ENCODE data around the gene PLA2G7. TPM values are rescaled to one million over a fixed set of nuclear protein-coding genes. Genes with fewer than 3 reads are reported as not detected.

Gene PLA2G7
- total RNA-seq, 1 donor from 2014 or later = 0.21 TPM

- no peak overlapping the region for H3K27ac Mint-ChIP-seq (ENCODE audit: unreplicated experiment)
- H3K9me3 Mint-ChIP-seq (ENCODE audit: unreplicated experiment) = no peaks in the 10 kb centered on the region
- TF ChIP-seq CTCF (IDR thresholded peaks at IDR 0.05; ENCODE audit: unreplicated experiment) = no peak
- H3K4me3 Mint-ChIP-seq (ENCODE audit: unreplicated experiment) = no peak overlapping the region
- H3K4me1 Mint-ChIP-seq (ENCODE audit: unreplicated experiment) = no peaks in the 10 kb centered on the region
- no peak for DNase-seq (ENCODE audit: low spot score)
- peaks cover 4% of the 10 kb centered on the region for H3K27me3 Mint-ChIP-seq (ENCODE audit: unreplicated experiment)
- H3K36me3 Mint-ChIP-seq (ENCODE audit: low read depth, unreplicated experiment) = no peaks in the 10 kb centered on the region
Observed at GRCh38 chr6:46690141-46690755, 44.9 kb downstream of the PLA2G7 start.

- Mint-ChIP-seq H3K4me3 (ENCODE audit: unreplicated experiment) (no peak overlapping the region), H3K36me3 (ENCODE audit: low read depth, unreplicated experiment) (no peaks in the 10 kb centered on the region), H3K27me3 (ENCODE audit: unreplicated experiment) (peaks cover 4% of the 10 kb centered on the region), H3K9me3 (ENCODE audit: unreplicated experiment) (no peaks in the 10 kb centered on the region), H3K4me1 (ENCODE audit: unreplicated experiment) (no peaks in the 10 kb centered on the region), H3K27ac (ENCODE audit: unreplicated experiment) (no peak overlapping the region)
- no peak for TF ChIP-seq CTCF (IDR thresholded peaks at IDR 0.05; ENCODE audit: unreplicated experiment)
- DNase-seq (ENCODE audit: low spot score) = no peak
Observed at GRCh38 chr6:46689657-46690056, 45.5 kb downstream of the PLA2G7 start.

GRCh38 chr6:46688966-46689335 lies 46.2 kb downstream of the PLA2G7 start:
- H3K27me3 Mint-ChIP-seq (ENCODE audit: unreplicated experiment) = peaks cover 4% of the 10 kb centered on the region
- H3K27ac Mint-ChIP-seq (ENCODE audit: unreplicated experiment) = no peak overlapping the region
- no peak for DNase-seq (ENCODE audit: low spot score)
- H3K4me1 Mint-ChIP-seq (ENCODE audit: unreplicated experiment) = no peaks in the 10 kb centered on the region
- no peak for TF ChIP-seq CTCF (IDR thresholded peaks at IDR 0.05; ENCODE audit: unreplicated experiment)
- no peak overlapping the region for H3K4me3 Mint-ChIP-seq (ENCODE audit: unreplicated experiment)
- H3K9me3 Mint-ChIP-seq (ENCODE audit: unreplicated experiment) = no peaks in the 10 kb centered on the region
- no peaks in the 10 kb centered on the region for H3K36me3 Mint-ChIP-seq (ENCODE audit: low read depth, unreplicated experiment)

- no peak for DNase-seq (ENCODE audit: low spot score)
- H3K27me3 Mint-ChIP-seq (ENCODE audit: unreplicated experiment) = peaks cover 4% of the 10 kb centered on the region
- H3K4me1 Mint-ChIP-seq (ENCODE audit: unreplicated experiment) = no peaks in the 10 kb centered on the region
- H3K27ac Mint-ChIP-seq (ENCODE audit: unreplicated experiment) = no peak overlapping the region
- H3K4me3 Mint-ChIP-seq (ENCODE audit: unreplicated experiment) = no peak overlapping the region
- TF ChIP-seq CTCF (IDR thresholded peaks at IDR 0.05; ENCODE audit: unreplicated experiment) = no peak
- no peaks in the 10 kb centered on the region for H3K36me3 Mint-ChIP-seq (ENCODE audit: low read depth, unreplicated experiment)
- H3K9me3 Mint-ChIP-seq (ENCODE audit: unreplicated experiment) = no peaks in the 10 kb centered on the region
Observed at GRCh38 chr6:46688117-46688965, 46.8 kb downstream of the PLA2G7 start.

GRCh38 chr6:46687619-46688097 lies 47.5 kb downstream of the PLA2G7 start, which contains the start of gene TDRD6:
TSS of gene TDRD6 (plus strand) at chr6:46687885. CDS start at chr6:46688129, 244 bp downstream.
- Mint-ChIP-seq H3K9me3 (ENCODE audit: unreplicated experiment) (no peaks in the 10 kb centered on the region), H3K36me3 (ENCODE audit: low read depth, unreplicated experiment) (no peaks in the 10 kb centered on the region), H3K27ac (ENCODE audit: unreplicated experiment) (no peak within 1 kb of the TSS), H3K4me3 (ENCODE audit: unreplicated experiment) (no peak within 1 kb of the TSS), H3K4me1 (ENCODE audit: unreplicated experiment) (no peaks in the 10 kb centered on the region), H3K27me3 (ENCODE audit: unreplicated experiment) (peaks cover 4% of the 10 kb centered on the region)
- DNase-seq (ENCODE audit: low spot score) = no peak
- TF ChIP-seq CTCF (IDR thresholded peaks at IDR 0.05; ENCODE audit: unreplicated experiment) = no peak

All from endothelial cell (in vitro differentiated cells).